Upper lobe of left lung (tissue), 6 donors: ENCODE results near the gene FGGY. TPM values are rescaled to one million over a fixed set of nuclear protein-coding genes. Genes with fewer than 3 reads are reported as not detected.
A peak's percentile ranks its signal among the peaks of the same experiment; 100 is the strongest.

Experiments
- ATAC-seq, 2 donors: fragments of 200-7000 bp; cut with Tn5 transposase; one replicate each; pipeline ENCODE4 v1.9.1; 2022; ENCODE audit warnings: mild to moderate bottlenecking in 2 of 2, moderate library complexity in 2 of 2; ENCODE audit not compliant: low FRiP score in 2 of 2
- DNase-seq, 2 donors: peaks; one replicate each; pipeline ENCODE4 v3.0.0-alpha.2; 2019 to 2020
- H3K27ac ChIP-seq, 4 donors: fragments of 200-600 bp; sonication (generic); one replicate each; pipeline ENCODE4 v1.5.1; 2016 to 2019
- H3K27me3 ChIP-seq, 4 donors: fragments of 200-600 bp; sonication (generic); one replicate each; pipeline ENCODE4 v1.5.1; 2017 to 2019
- H3K36me3 ChIP-seq, 4 donors: fragments of 200-600 bp; sonication (generic); one replicate each; pipeline ENCODE4 v1.5.1; 2016 to 2019
- H3K4me1 ChIP-seq, 4 donors: fragments of 200-600 bp; sonication (generic); one replicate each; pipeline ENCODE4 v1.5.1; 2018 to 2019
- H3K4me3 ChIP-seq, 4 donors: fragments of 200-600 bp; sonication (generic); one replicate each; pipeline ENCODE4 v1.5.1; 2017 to 2019; ENCODE audit warnings: mild to moderate bottlenecking in 2 of 4, moderate library complexity in 1 of 4
- H3K9me3 ChIP-seq, 4 donors: fragments of 200-600 bp; sonication (generic); one replicate each; pipeline ENCODE4 v1.5.1; 2018 to 2019
- CTCF ChIP-seq, 6 experiments: fragments of 450-650 bp in 4 of 6; fragments of 200-600 bp in 2 of 6; sonication (generic) in 2 of 6; IDR thresholded peaks; one replicate each; pipeline ENCODE4 v1.5.1; 2016 to 2019; ENCODE audit warnings: antibody characterized with exemption in 6 of 6
- EP300 ChIP-seq, 4 donors: sonication (generic); formaldehyde crosslinking; IDR thresholded peaks; one replicate each; pipeline ENCODE4 v1.5.1; 2017; ENCODE audit warnings: antibody characterized with exemption in 4 of 4, control low read depth in 2 of 4
- POLR2A ChIP-seq, 4 donors: fragments of 450-650 bp; IDR thresholded peaks; one replicate each; pipeline ENCODE4 v1.5.1; 2016 to 2017; ENCODE audit warnings: antibody characterized with exemption in 4 of 4, mild to moderate bottlenecking in 2 of 4
- POLR2AphosphoS5 ChIP-seq, 2 donors: sonication (generic); formaldehyde crosslinking; IDR thresholded peaks; one replicate each; pipeline ENCODE4 v1.5.1; 2017; ENCODE audit warnings: antibody characterized with exemption in 2 of 2
- WGBS, 2 donors: methylation state at CpG; one replicate each; pipeline ENCODE4 v1.1.5; 2017 to 2018; 5-methylcytosine and 5-hydroxymethylcytosine counted together
- total RNA-seq, 6 donors: library from RNA; depleted of rRNA in 4 of 6; stranded (reverse); fragments of >200 nt in 4 of 6; gene quantifications; one replicate each; pipeline versions ENCODE4 v1.1.0 to v1.2.1, GENCODE V29; 2016 to 2021
- donor health status: DM: no; HTN: no; CAD: no; lungs with moderate emphysema.
- donor health status: DM: no; HTN: yes; CAD: no; lungs with severe emphysema.

FGGY gene
- total RNA-seq, 6 donors from 2014 or later: 11.8 to 51.3 (median 22.6) TPM

GRCh38 chr1:59444520-59444919 is 147.6 kb downstream of the FGGY start:
- Histone ChIP-seq H3K4me1 (peaks cover 7 to 8% (median 7%) of the 10 kb centered on the region in 4 donors), H3K9me3 (no peaks in the 10 kb centered on the region), H3K27ac (peak overlapping the region; percentile 24 to 47 (median 42)), H3K27me3 (no peaks in the 10 kb centered on the region), H3K36me3 (no peaks in the 10 kb centered on the region), H3K4me3 (no peak overlapping the region)
- ATAC-seq (no peak), DNase-seq (no peak)
- TF ChIP-seq EP300 (IDR thresholded peaks at IDR 0.05): no peak
- no peak for TF ChIP-seq POLR2AphosphoS5 (IDR thresholded peaks at IDR 0.05)
- 97 to 99% methylated on average over 6 of the region's 6 CpGs for WGBS, 2 donors

GRCh38 chr1:59445040-59445439 is 148.1 kb downstream of the FGGY start:
- Histone ChIP-seq H3K36me3 (no peaks in the 10 kb centered on the region), H3K4me1 (peaks cover 7 to 8% (median 7%) of the 10 kb centered on the region in 4 donors), H3K4me3 (no peak overlapping the region), H3K27ac (peak overlapping the region; percentile 40 to 47 (median 43)), H3K27me3 (no peaks in the 10 kb centered on the region), H3K9me3 (no peaks in the 10 kb centered on the region)
- peak in 1 of 4 donors; percentile 16 for TF ChIP-seq POLR2A (IDR thresholded peaks at IDR 0.05)
- TF ChIP-seq POLR2AphosphoS5 (IDR thresholded peaks at IDR 0.05): peak; percentile 42 to 54
- TF ChIP-seq CTCF (IDR thresholded peaks at IDR 0.05): no peak
- peak in 3 of 4 donors; percentile 48 to 82 (median 52) for TF ChIP-seq EP300 (IDR thresholded peaks at IDR 0.05)
- ATAC-seq (peak; percentile 68 to 92), DNase-seq (peak in 1 of 2 donors; percentile 88)
- WGBS, 2 donors: 42 to 55% methylated on average over 1 of the region's 1 CpG

- Histone ChIP-seq H3K9me3 (no peaks in the 10 kb centered on the region), H3K4me3 (no peak overlapping the region), H3K27me3 (no peaks in the 10 kb centered on the region), H3K27ac (peak overlapping the region in 2 of 4 donors; percentile 40 to 42), H3K36me3 (no peaks in the 10 kb centered on the region), H3K4me1 (peaks cover 7 to 10% (median 8%) of the 10 kb centered on the region in 4 donors)
- no peak for ATAC-seq
- TF ChIP-seq POLR2A (IDR thresholded peaks at IDR 0.05) (no peak), CTCF (IDR thresholded peaks at IDR 0.05) (no peak), POLR2AphosphoS5 (IDR thresholded peaks at IDR 0.05) (no peak), EP300 (IDR thresholded peaks at IDR 0.05) (no peak)
- no peak for DNase-seq
- WGBS, 2 donors: 80 to 83% methylated on average over 9 of the region's 9 CpGs
These were observed 149.5 kb downstream of the FGGY start for GRCh38 chr1:59446257-59446901.

- Histone ChIP-seq H3K36me3 (no peaks in the 10 kb centered on the region), H3K27ac (no peak overlapping the region), H3K27me3 (no peaks in the 10 kb centered on the region), H3K4me3 (no peak overlapping the region), H3K4me1 (peaks cover 4 to 19% (median 9%) of the 10 kb centered on the region in 4 donors), H3K9me3 (no peaks in the 10 kb centered on the region)
- ATAC-seq (no peak), DNase-seq (no peak)
- no peak for TF ChIP-seq POLR2AphosphoS5 (IDR thresholded peaks at IDR 0.05)
- TF ChIP-seq EP300 (IDR thresholded peaks at IDR 0.05): no peak
- WGBS, 2 donors: 90 to 92% methylated on average over 1 of the region's 1 CpG
These were observed 155.1 kb downstream of the FGGY start for GRCh38 chr1:59452026-59452425.

GRCh38 chr1:59452559-59452958 is 155.7 kb downstream of the FGGY start:
- no peaks in the 10 kb centered on the region for H3K27me3 ChIP-seq
- H3K4me3 ChIP-seq: no peak overlapping the region
- WGBS, 2 donors: 65 to 73% methylated on average over 1 of the region's 1 CpG
- DNase-seq (peak in 1 of 2 donors; percentile 82), ATAC-seq (no peak)
- H3K9me3 ChIP-seq: no peaks in the 10 kb centered on the region
- H3K27ac ChIP-seq: peak overlapping the region in 1 of 4 donors; percentile 1
- TF ChIP-seq EP300 (IDR thresholded peaks at IDR 0.05) (no peak), CTCF (IDR thresholded peaks at IDR 0.05) (no peak), POLR2A (IDR thresholded peaks at IDR 0.05) (no peak), POLR2AphosphoS5 (IDR thresholded peaks at IDR 0.05) (no peak)
- no peaks in the 10 kb centered on the region for H3K36me3 ChIP-seq
- peaks cover 4 to 19% (median 9%) of the 10 kb centered on the region in 4 donors for H3K4me1 ChIP-seq
